Pancreas (tissue), 10 donors: ENCODE data around the gene CUZD1. TPM values are rescaled to one million over a fixed set of nuclear protein-coding genes. Genes with fewer than 3 reads are reported as not detected.
A peak's percentile ranks its signal among the peaks of the same experiment; 100 is the strongest.

ENCODE experiments used
- ATAC-seq, 4 donors: fragments of 200-7000 bp; cut with Tn5 transposase; one replicate each; pipeline versions ENCODE4 v1.8.0 to v1.9.1; 2020; ENCODE audit warnings: mild to moderate bottlenecking in 4 of 4, moderate library complexity in 4 of 4
- DNase-seq, 6 donors: peaks; one replicate each; pipeline ENCODE4 v3.0.0-alpha.2; 2020
- FAIRE-seq: peaks from 2 replicates; lab custom pipeline; 2012; peaks lifted over from hg19 to GRCh38; lab: Jason Lieb, UNC
- H3K27ac ChIP-seq, 4 donors: fragments of 200-600 bp; sonication (generic); 1 replicate in 3 of 4; 2 replicates in 1 of 4; pipeline versions ENCODE4 v1.5.0 to v1.8.0; 2020
- H3K27me3 ChIP-seq, 4 donors: fragments of 200-600 bp; one replicate each; pipeline ENCODE4 v1.8.0; 2021
- H3K36me3 ChIP-seq, 3 donors: fragments of 200-600 bp; sonication (generic) in 1 of 3; one replicate each; pipeline versions ENCODE4 v1.5.0 to v1.8.0; 2020 to 2021
- H3K4me1 ChIP-seq, 3 donors: fragments of 200-600 bp; one replicate each; pipeline ENCODE4 v1.8.0; 2021
- H3K4me3 ChIP-seq, 4 donors: fragments of 200-600 bp; sonication (generic) in 2 of 4; one replicate each; pipeline versions ENCODE4 v1.5.0 to v1.8.0; 2020 to 2021
- H3K9me3 ChIP-seq, 4 donors: fragments of 200-600 bp; one replicate each; pipeline ENCODE4 v1.8.0; 2021
- CTCF ChIP-seq, 4 donors: fragments of 200-600 bp; sonication (generic) in 3 of 4; IDR thresholded peaks; one replicate each; pipeline versions ENCODE4 v1.5.0 to v1.8.0; 2021; ENCODE audit warnings: antibody characterized with exemption in 4 of 4
- WGBS, 2 donors: extraction: QIAGEN DNeasy Blood & Tissue Kit; methylation state at CpG; one replicate each; pipeline ENCODE4 v1.1.7; 2013; 5-methylcytosine and 5-hydroxymethylcytosine counted together
- intact Hi-C, 3 donors: fragments of 100-400 bp; cut with DNase I; formaldehyde crosslinking; loops; one replicate each; pipeline versions ENCODE4 v1.11.1 to v1.14.2; 2022
- polyA plus RNA-seq, 2 donors: library from polyadenylated mRNA; stranded (reverse); fragments of 200-250 nt; gene quantifications; one replicate each; pipeline ENCODE4 v1.2.3, GENCODE V29; 2013
- total RNA-seq, 6 donors: library from RNA; stranded (reverse); fragmentation: NEBNext Ultra II Directional in 4 of 6; extraction: Animal tissue kit (Norgen Biotek cat#: 25700) in 4 of 6; gene quantifications; one replicate each; pipeline versions ENCODE4 v1.2.1 to v1.2.4, GENCODE V29; 2021 to 2023
- donor health status: healthy with polysubstance abuse.
- donor health status: DM: no; HTN: no; CAD: no; lungs with moderate emphysema.
- donor health status: DM: no; HTN: no; CAD: no.
- donor health status: control.
- donor health status: control.
- donor health status: Bipolar disorder and iron deficiency.
- donor health status: DM: yes; HTN: yes; CAD: no.
- donor health status: DM: no; HTN: no; CAD: no.
- donor health status: DM: no; HTN: no; CAD: no.
- donor health status: DM: yes; HTN: yes; CAD: no.

CUZD1 gene
- total and polyA plus RNA-seq, 8 donors: 734 to 3,085 (median 2,038) TPM

GRCh38 chr10:122844146-122844545 is 1.5 kb downstream of the CUZD1 start:
- ATAC-seq (no peak), DNase-seq (peak in 1 of 6 donors; percentile 50), FAIRE-seq (no peak)
- Histone ChIP-seq H3K4me1 (peaks cover 9 to 27% (median 21%) of the 10 kb centered on the region in 3 donors), H3K9me3 (no peaks in the 10 kb centered on the region), H3K4me3 (peak overlapping the region; percentile 7 to 56 (median 31)), H3K36me3 (peaks cover 0 to 44% (median 4%) of the 10 kb centered on the region in 3 donors), H3K27ac (peak overlapping the region; percentile 57 to 86 (median 77)), H3K27me3 (no peaks in the 10 kb centered on the region)
- 42 to 44% methylated on average over 4 of the region's 4 CpGs for WGBS, 2 donors
- no peak for TF ChIP-seq CTCF (IDR thresholded peaks at IDR 0.05)
- intact Hi-C loops: no loop called here

GRCh38 chr10:122841569-122841968 is 4.1 kb downstream of the CUZD1 start:
- H3K36me3 ChIP-seq: peaks cover 6 to 70% (median 12%) of the 10 kb centered on the region in 3 donors
- H3K9me3 ChIP-seq: no peaks in the 10 kb centered on the region
- peaks cover 1 to 5% (median 4%) of the 10 kb centered on the region in 3 donors for H3K4me1 ChIP-seq
- no peaks in the 10 kb centered on the region for H3K27me3 ChIP-seq
- intact Hi-C loops: no loop called here
- H3K27ac ChIP-seq: peak overlapping the region in 2 of 4 donors; percentile 9 to 86
- no peak for TF ChIP-seq CTCF (IDR thresholded peaks at IDR 0.05)
- ATAC-seq (no peak), FAIRE-seq (no peak), DNase-seq (no peak)
- H3K4me3 ChIP-seq: peak overlapping the region in 3 of 4 donors; percentile 0 to 56 (median 54)

- DNase-seq (no peak), ATAC-seq (peak in 3 of 4 donors; percentile 3 to 6 (median 3)), FAIRE-seq (no peak)
- Histone ChIP-seq H3K4me3 (peak overlapping the region in 2 of 4 donors; percentile 54 to 56), H3K27me3 (no peaks in the 10 kb centered on the region), H3K36me3 (peaks cover 6 to 90% (median 15%) of the 10 kb centered on the region in 3 donors), H3K9me3 (no peaks in the 10 kb centered on the region), H3K27ac (no peak overlapping the region), H3K4me1 (peaks cover 0 to 5% (median 0%) of the 10 kb centered on the region in 3 donors)
- intact Hi-C loops: no loop called here
- TF ChIP-seq CTCF (IDR thresholded peaks at IDR 0.05): no peak
These were observed 6.2 kb downstream of the CUZD1 start for GRCh38 chr10:122839505-122839904.

- DNase-seq: no peak
- no peaks in the 10 kb centered on the region for H3K9me3 ChIP-seq
- ATAC-seq: peak in 2 of 4 donors; percentile 0 to 1
- no peak for TF ChIP-seq CTCF (IDR thresholded peaks at IDR 0.05)
- H3K4me1 ChIP-seq: peaks cover 0 to 5% (median 0%) of the 10 kb centered on the region in 3 donors
- intact Hi-C loops: no loop called here
- H3K4me3 ChIP-seq: peak overlapping the region in 2 of 4 donors; percentile 54 to 56
- peaks cover 6 to 97% (median 15%) of the 10 kb centered on the region in 3 donors for H3K36me3 ChIP-seq
- no peak overlapping the region for H3K27ac ChIP-seq
- no peaks in the 10 kb centered on the region for H3K27me3 ChIP-seq
- whole genome bisulfite sequencing, 2 donors: 57 to 68% methylated on average over 4 of the region's 4 CpGs
- FAIRE-seq: no peak
These were observed 6.8 kb downstream of the CUZD1 start for GRCh38 chr10:122838880-122839279.

- FAIRE-seq (no peak), ATAC-seq (no peak), DNase-seq (no peak)
- no peak overlapping the region for H3K27ac ChIP-seq
- peaks cover 0 to 5% (median 0%) of the 10 kb centered on the region in 3 donors for H3K4me1 ChIP-seq
- TF ChIP-seq CTCF (IDR thresholded peaks at IDR 0.05): no peak
- H3K4me3 ChIP-seq: no peak overlapping the region
- intact Hi-C loops: no loop called here
- 68 to 85% methylated on average over 2 of the region's 2 CpGs for WGBS, 2 donors
- H3K27me3 ChIP-seq: no peaks in the 10 kb centered on the region
- no peaks in the 10 kb centered on the region for H3K9me3 ChIP-seq
- H3K36me3 ChIP-seq: peaks cover 10 to 82% (median 19%) of the 10 kb centered on the region in 3 donors
These were observed 9.7 kb downstream of the CUZD1 start for GRCh38 chr10:122835908-122836307.
